Panc1 (cell line): Measurements from ENCODE around the gene SYN1.

Experiments used
- POLR2AphosphoS5 ChIP-seq: IDR thresholded peaks from 2 replicates; pipeline ENCODE4 v1.6.1; 2012; ENCODE audit warnings: mild to moderate bottlenecking, low read depth, low read length, moderate library complexity
- SIN3A ChIP-seq: IDR thresholded peaks from 2 replicates; pipeline ENCODE4 v1.6.1; 2012; ENCODE audit warnings: low read depth, mild to moderate bottlenecking, low read length, moderate library complexity, borderline replicate concordance; ENCODE audit not compliant: insufficient read depth
- TCF7L2 ChIP-seq: IDR thresholded peaks from 2 replicates; pipeline ENCODE4 v1.6.1; 2011; ENCODE audit warnings: mild to moderate bottlenecking, low read depth, low read length, inconsistent platforms
- TF ChIP-seq, protein P1 (sequence below): fragments of 450-650 bp; IDR thresholded peaks from 2 replicates; pipeline ENCODE4 v1.5.1; 2017; ENCODE audit warnings: mild to moderate bottlenecking
- TF ChIP-seq, protein P2 (sequence below), 2 experiments: IDR thresholded peaks; 2 replicates each; pipeline ENCODE4 v1.6.1; 2011 to 2012; ENCODE audit warnings: low read depth in 2 of 2, control low read depth in 1 of 2, low read length in 1 of 2, mild to moderate bottlenecking in 1 of 2, moderate library complexity in 1 of 2; ENCODE audit not compliant: insufficient read depth in 1 of 2

DNA sequence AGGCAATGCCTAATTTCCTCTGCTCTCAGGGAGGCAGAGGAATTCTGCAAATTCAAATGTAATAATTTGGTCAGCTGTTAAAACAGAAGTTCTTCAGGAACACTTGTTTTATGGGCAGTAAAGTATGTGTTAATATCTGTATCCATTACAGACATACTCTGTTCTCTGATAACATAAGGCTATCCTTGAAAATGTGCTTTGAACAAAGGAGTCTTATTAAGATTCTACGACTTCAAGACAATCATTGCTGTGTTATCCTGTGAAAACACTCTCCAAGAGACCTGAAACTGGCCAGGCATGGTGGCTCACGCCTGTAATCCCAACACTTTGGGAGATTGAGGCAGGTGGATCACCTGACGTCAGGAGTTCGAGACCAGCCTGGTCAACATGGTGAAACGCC, 12.0 kb upstream of the SYN1 start:
- TF ChIP-seq, protein P1, sequence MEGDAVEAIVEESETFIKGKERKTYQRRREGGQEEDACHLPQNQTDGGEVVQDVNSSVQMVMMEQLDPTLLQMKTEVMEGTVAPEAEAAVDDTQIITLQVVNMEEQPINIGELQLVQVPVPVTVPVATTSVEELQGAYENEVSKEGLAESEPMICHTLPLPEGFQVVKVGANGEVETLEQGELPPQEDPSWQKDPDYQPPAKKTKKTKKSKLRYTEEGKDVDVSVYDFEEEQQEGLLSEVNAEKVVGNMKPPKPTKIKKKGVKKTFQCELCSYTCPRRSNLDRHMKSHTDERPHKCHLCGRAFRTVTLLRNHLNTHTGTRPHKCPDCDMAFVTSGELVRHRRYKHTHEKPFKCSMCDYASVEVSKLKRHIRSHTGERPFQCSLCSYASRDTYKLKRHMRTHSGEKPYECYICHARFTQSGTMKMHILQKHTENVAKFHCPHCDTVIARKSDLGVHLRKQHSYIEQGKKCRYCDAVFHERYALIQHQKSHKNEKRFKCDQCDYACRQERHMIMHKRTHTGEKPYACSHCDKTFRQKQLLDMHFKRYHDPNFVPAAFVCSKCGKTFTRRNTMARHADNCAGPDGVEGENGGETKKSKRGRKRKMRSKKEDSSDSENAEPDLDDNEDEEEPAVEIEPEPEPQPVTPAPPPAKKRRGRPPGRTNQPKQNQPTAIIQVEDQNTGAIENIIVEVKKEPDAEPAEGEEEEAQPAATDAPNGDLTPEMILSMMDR = no peak
- TF ChIP-seq SIN3A = no peak
- TF ChIP-seq, protein P2, sequence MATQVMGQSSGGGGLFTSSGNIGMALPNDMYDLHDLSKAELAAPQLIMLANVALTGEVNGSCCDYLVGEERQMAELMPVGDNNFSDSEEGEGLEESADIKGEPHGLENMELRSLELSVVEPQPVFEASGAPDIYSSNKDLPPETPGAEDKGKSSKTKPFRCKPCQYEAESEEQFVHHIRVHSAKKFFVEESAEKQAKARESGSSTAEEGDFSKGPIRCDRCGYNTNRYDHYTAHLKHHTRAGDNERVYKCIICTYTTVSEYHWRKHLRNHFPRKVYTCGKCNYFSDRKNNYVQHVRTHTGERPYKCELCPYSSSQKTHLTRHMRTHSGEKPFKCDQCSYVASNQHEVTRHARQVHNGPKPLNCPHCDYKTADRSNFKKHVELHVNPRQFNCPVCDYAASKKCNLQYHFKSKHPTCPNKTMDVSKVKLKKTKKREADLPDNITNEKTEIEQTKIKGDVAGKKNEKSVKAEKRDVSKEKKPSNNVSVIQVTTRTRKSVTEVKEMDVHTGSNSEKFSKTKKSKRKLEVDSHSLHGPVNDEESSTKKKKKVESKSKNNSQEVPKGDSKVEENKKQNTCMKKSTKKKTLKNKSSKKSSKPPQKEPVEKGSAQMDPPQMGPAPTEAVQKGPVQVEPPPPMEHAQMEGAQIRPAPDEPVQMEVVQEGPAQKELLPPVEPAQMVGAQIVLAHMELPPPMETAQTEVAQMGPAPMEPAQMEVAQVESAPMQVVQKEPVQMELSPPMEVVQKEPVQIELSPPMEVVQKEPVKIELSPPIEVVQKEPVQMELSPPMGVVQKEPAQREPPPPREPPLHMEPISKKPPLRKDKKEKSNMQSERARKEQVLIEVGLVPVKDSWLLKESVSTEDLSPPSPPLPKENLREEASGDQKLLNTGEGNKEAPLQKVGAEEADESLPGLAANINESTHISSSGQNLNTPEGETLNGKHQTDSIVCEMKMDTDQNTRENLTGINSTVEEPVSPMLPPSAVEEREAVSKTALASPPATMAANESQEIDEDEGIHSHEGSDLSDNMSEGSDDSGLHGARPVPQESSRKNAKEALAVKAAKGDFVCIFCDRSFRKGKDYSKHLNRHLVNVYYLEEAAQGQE (IDR thresholded peaks at IDR 0.05; ENCODE audit: insufficient read depth in 1 of 2, low read depth in 2 of 2, low read length in 1 of 2) = no peak
- no peak for TF ChIP-seq POLR2AphosphoS5
- no peak for TF ChIP-seq TCF7L2
